Measurements from ENCODE around the gene LTBP3. TPM values are rescaled to one million over a fixed set of nuclear protein-coding genes. Genes with fewer than 3 reads are reported as not detected.

Gene LTBP3
- total RNA-seq, 4 donors from 2014 or later, result 18.5 to 56.6 (median 35.6) TPM

GRCh38 chr11:65583589-65583988, 25.4 kb upstream of the LTBP3 start:
- Histone ChIP-seq H3K4me1 (peaks cover 51 to 54% of the 10 kb centered on the region in 2 donors), H3K4me3 (no peak overlapping the region), H3K27ac (peak overlapping the region; percentile 100), H3K9me3 (no peaks in the 10 kb centered on the region), H3K36me3 (peaks cover 0 to 60% of the 10 kb centered on the region in 2 donors), H3K27me3 (no peaks in the 10 kb centered on the region)
- TF ChIP-seq POLR2A (IDR thresholded peaks at IDR 0.05) (no peak), CTCF (IDR thresholded peaks at IDR 0.05 in 4 of 5, conservative IDR thresholded peaks at IDR 0.05 in 1 of 5) (no peak)
- DNase-seq, result no peak
- no peak for ATAC-seq
- intact Hi-C loops (cut with DNase I; ENCODE audit: low total_unique reads), result no loop called here
- in situ Hi-C loops (cut with MboI; ENCODE audit: low sequenced_read_pairs in 4 of 4), result no loop called here

- in situ Hi-C loops (cut with MboI; ENCODE audit: low sequenced_read_pairs in 4 of 4) (no loop called here), intact Hi-C loops (cut with DNase I; ENCODE audit: low total_unique reads) (no loop called here)
- peaks cover 51 to 54% of the 10 kb centered on the region in 2 donors for H3K4me1 ChIP-seq
- DNase-seq, result no peak
- TF ChIP-seq CTCF (IDR thresholded peaks at IDR 0.05 in 4 of 5, conservative IDR thresholded peaks at IDR 0.05 in 1 of 5) (no peak), POLR2A (IDR thresholded peaks at IDR 0.05) (no peak)
- H3K27me3 ChIP-seq, result no peaks in the 10 kb centered on the region
- no peaks in the 10 kb centered on the region for H3K9me3 ChIP-seq
- peak overlapping the region; percentile 100 for H3K27ac ChIP-seq
- no peak overlapping the region for H3K4me3 ChIP-seq
- ATAC-seq, result no peak
- H3K36me3 ChIP-seq, result peaks cover 0 to 60% of the 10 kb centered on the region in 2 donors
Measured at GRCh38 chr11:65581928-65582327, 23.8 kb upstream of the LTBP3 start.

GRCh38 chr11:65580756-65581155, 22.6 kb upstream of the LTBP3 start:
- peaks cover 44 to 48% of the 10 kb centered on the region in 2 donors for H3K4me1 ChIP-seq
- H3K9me3 ChIP-seq, result no peaks in the 10 kb centered on the region
- no peak for DNase-seq
- H3K36me3 ChIP-seq, result peaks cover 0 to 54% of the 10 kb centered on the region in 2 donors
- H3K27ac ChIP-seq, result peak overlapping the region; percentile 100
- H3K4me3 ChIP-seq, result no peak overlapping the region
- no peak for ATAC-seq
- no peaks in the 10 kb centered on the region for H3K27me3 ChIP-seq
- in situ Hi-C loops (cut with MboI; ENCODE audit: low sequenced_read_pairs in 4 of 4) (no loop called here), intact Hi-C loops (cut with DNase I; ENCODE audit: low total_unique reads) (no loop called here)
- TF ChIP-seq POLR2A (IDR thresholded peaks at IDR 0.05) (no peak), CTCF (IDR thresholded peaks at IDR 0.05 in 4 of 5, conservative IDR thresholded peaks at IDR 0.05 in 1 of 5) (no peak)

- Histone ChIP-seq H3K27ac (peak overlapping the region; percentile 100), H3K36me3 (peaks cover 0 to 49% of the 10 kb centered on the region in 2 donors), H3K9me3 (no peaks in the 10 kb centered on the region), H3K4me1 (peaks cover 44 to 52% of the 10 kb centered on the region in 2 donors), H3K27me3 (no peaks in the 10 kb centered on the region), H3K4me3 (no peak overlapping the region)
- no peak for DNase-seq
- no peak for ATAC-seq
- intact Hi-C loops (cut with DNase I; ENCODE audit: low total_unique reads) (no loop called here), in situ Hi-C loops (cut with MboI; ENCODE audit: low sequenced_read_pairs in 4 of 4) (no loop called here)
- TF ChIP-seq CTCF (IDR thresholded peaks at IDR 0.05 in 4 of 5, conservative IDR thresholded peaks at IDR 0.05 in 1 of 5) (no peak), POLR2A (IDR thresholded peaks at IDR 0.05) (no peak)
Measured at GRCh38 chr11:65580031-65580692, 22.0 kb upstream of the LTBP3 start.

Data from gastrocnemius medialis (tissue), 4 donors.